Neural cell (in vitro differentiated cells): ENCODE data around the gene KRTAP5-8. TPM values are rescaled to one million over a fixed set of nuclear protein-coding genes. Genes with fewer than 3 reads are reported as not detected.

Source experiments
- H2AFZ ChIP-seq: fragments of 200-600, 300-800 bp; sonication (generic), shearing (Covaris generic); 2 replicates; pipeline ENCODE4 v1.6.0; 2014; ENCODE audit warnings: low read depth, mild to moderate bottlenecking, antibody characterized with exemption, low read length, moderate library complexity
- H3F3A ChIP-seq: fragments of 200-600 bp; shearing (Covaris generic); 2 replicates; pipeline ENCODE4 v1.6.1; 2016; ENCODE audit warnings: mild to moderate bottlenecking, moderate library complexity, mixed read lengths, antibody characterized with exemption, low read length; ENCODE audit not compliant: insufficient read depth, poor library complexity, severe bottlenecking
- H3K27ac ChIP-seq: fragments of 200-600, 300-800 bp; sonication (generic), shearing (Covaris generic); 2 replicates; pipeline ENCODE4 v1.5.1; 2014; ENCODE audit warnings: mild to moderate bottlenecking, low read length, moderate library complexity
- H3K27me3 ChIP-seq: fragments of 300-800, 200-600 bp; sonication (generic), shearing (Covaris generic); 2 replicates; pipeline ENCODE4 v1.6.0; 2014; ENCODE audit warnings: mild to moderate bottlenecking, low read depth, low read length, moderate library complexity; ENCODE audit not compliant: insufficient read depth
- H3K36me3 ChIP-seq: fragments of 300-800, 200-600 bp; sonication (generic), shearing (Covaris generic); 2 replicates; pipeline ENCODE4 v1.5.1; 2014; ENCODE audit warnings: mild to moderate bottlenecking, antibody characterized with exemption, low read length, moderate library complexity; ENCODE audit not compliant: insufficient read depth
- H3K4me2 ChIP-seq: fragments of 300-800, 200-600 bp; sonication (generic), shearing (Covaris generic); 2 replicates; pipeline ENCODE4 v1.6.0; 2014; ENCODE audit warnings: mild to moderate bottlenecking, low read length
- H3K4me3 ChIP-seq: fragments of 300-800, 200-600 bp; sonication (generic), shearing (Covaris generic); 2 replicates; pipeline ENCODE4 v1.5.1; 2014; ENCODE audit warnings: mild to moderate bottlenecking, low read length, moderate library complexity
- H3K79me2 ChIP-seq: fragments of 200-600 bp; shearing (Covaris generic); replicated peaks from 2 replicates; pipeline ENCODE4 v1.6.0; 2014; ENCODE audit warnings: mild to moderate bottlenecking, low read length, moderate library complexity; ENCODE audit not compliant: insufficient read depth
- H3K9ac ChIP-seq: fragments of 300-800, 200-600 bp; sonication (generic), shearing (Covaris generic); 2 replicates; pipeline ENCODE4 v1.6.1; 2016; ENCODE audit warnings: mild to moderate bottlenecking, low read length, mixed read lengths
- H3K9me2 ChIP-seq: fragments of 200-600 bp; shearing (Covaris generic); 2 replicates; pipeline ENCODE4 v1.6.1; 2016; ENCODE audit warnings: mild to moderate bottlenecking, low read length, mixed read lengths; ENCODE audit not compliant: insufficient read depth
- H3K9me3 ChIP-seq: fragments of 200-600, 300-800 bp; sonication (generic), shearing (Covaris generic); 2 replicates; pipeline ENCODE4 v1.6.1; 2016; ENCODE audit warnings: mild to moderate bottlenecking, mixed run types, low read length, moderate library complexity, mixed read lengths
- H4K20me1 ChIP-seq: fragments of 200-600 bp; shearing (Covaris generic); 2 replicates; pipeline ENCODE4 v1.6.1; 2016; ENCODE audit warnings: mild to moderate bottlenecking, mixed run types; ENCODE audit not compliant: insufficient read depth
- CTCF ChIP-seq: fragments of 450-650 bp; IDR thresholded peaks from 2 replicates; pipeline ENCODE4 v1.5.1; 2014; ENCODE audit warnings: antibody characterized with exemption, mild to moderate bottlenecking, moderate library complexity; ENCODE audit not compliant: poor library complexity, severe bottlenecking
- EP300 ChIP-seq: fragments of 450-650 bp; conservative IDR thresholded peaks from 2 replicates; pipeline ENCODE4 v1.6.1; 2014; ENCODE audit warnings: antibody characterized with exemption, mild to moderate bottlenecking, moderate library complexity; ENCODE audit not compliant: poor library complexity, severe bottlenecking
- EZH2 ChIP-seq: fragments of 200-600, 300-800 bp; shearing (Covaris generic), sonication (generic); IDR thresholded peaks from 2 replicates; pipeline ENCODE4 v1.6.1; 2014; ENCODE audit warnings: antibody characterized with exemption, low read length, borderline replicate concordance, mild to moderate bottlenecking; ENCODE audit not compliant: insufficient read depth, poor library complexity, severe bottlenecking
- MXI1 ChIP-seq: fragments of 450-650 bp; conservative IDR thresholded peaks from 2 replicates; pipeline ENCODE4 v1.6.1; 2014; ENCODE audit warnings: antibody characterized with exemption, mild to moderate bottlenecking; ENCODE audit not compliant: poor library complexity, severe bottlenecking
- POLR2AphosphoS5 ChIP-seq: IDR thresholded peaks from 2 replicates; pipeline ENCODE4 v1.6.1; 2012
- RAD21 ChIP-seq: fragments of 450-650 bp; conservative IDR thresholded peaks from 2 replicates; pipeline ENCODE4 v1.6.1; 2014; ENCODE audit warnings: antibody characterized with exemption, mild to moderate bottlenecking, moderate library complexity
- SMC3 ChIP-seq: fragments of 450-650 bp; conservative IDR thresholded peaks from 2 replicates; pipeline ENCODE4 v1.6.1; 2014; ENCODE audit warnings: antibody characterized with exemption, mild to moderate bottlenecking, moderate library complexity; ENCODE audit not compliant: poor library complexity
- TAF1 ChIP-seq: IDR thresholded peaks from 2 replicates; pipeline ENCODE4 v1.6.1; 2012; ENCODE audit warnings: low read depth
- polyA plus RNA-seq: library from polyadenylated mRNA; depleted of rRNA; stranded (reverse); fragments of >200 nt; gene quantifications from 2 replicates; pipeline ENCODE4 v1.2.3, GENCODE V29; 2014
- TF ChIP-seq, protein P1 (sequence below): IDR thresholded peaks from 2 replicates; pipeline ENCODE4 v1.6.1; 2012; ENCODE audit warnings: borderline replicate concordance

Gene KRTAP5-8
- polyA plus RNA-seq, 1 donor from 2014 or later: not detected

GRCh38 chr11:71489311-71490043 is 48.3 kb upstream of the KRTAP5-8 start:
- Histone ChIP-seq H3K27me3 (no peaks in the 10 kb centered on the region), H2AFZ (no peak overlapping the region), H4K20me1 (no peaks in the 10 kb centered on the region), H3F3A (no peaks in the 10 kb centered on the region), H3K9me2 (no peaks in the 10 kb centered on the region), H3K27ac (no peak overlapping the region), H3K9me3 (no peaks in the 10 kb centered on the region), H3K36me3 (no peaks in the 10 kb centered on the region), H3K9ac (no peak overlapping the region), H3K4me3 (no peak overlapping the region), H3K79me2 (no peaks in the 10 kb centered on the region), H3K4me2 (no peak overlapping the region)
- TF ChIP-seq EP300 (no peak), MXI1 (no peak), POLR2AphosphoS5 (no peak), RAD21 (no peak), SMC3 (no peak), CTCF (no peak), TAF1 (no peak), EZH2 (no peak)
- TF ChIP-seq, protein P1, sequence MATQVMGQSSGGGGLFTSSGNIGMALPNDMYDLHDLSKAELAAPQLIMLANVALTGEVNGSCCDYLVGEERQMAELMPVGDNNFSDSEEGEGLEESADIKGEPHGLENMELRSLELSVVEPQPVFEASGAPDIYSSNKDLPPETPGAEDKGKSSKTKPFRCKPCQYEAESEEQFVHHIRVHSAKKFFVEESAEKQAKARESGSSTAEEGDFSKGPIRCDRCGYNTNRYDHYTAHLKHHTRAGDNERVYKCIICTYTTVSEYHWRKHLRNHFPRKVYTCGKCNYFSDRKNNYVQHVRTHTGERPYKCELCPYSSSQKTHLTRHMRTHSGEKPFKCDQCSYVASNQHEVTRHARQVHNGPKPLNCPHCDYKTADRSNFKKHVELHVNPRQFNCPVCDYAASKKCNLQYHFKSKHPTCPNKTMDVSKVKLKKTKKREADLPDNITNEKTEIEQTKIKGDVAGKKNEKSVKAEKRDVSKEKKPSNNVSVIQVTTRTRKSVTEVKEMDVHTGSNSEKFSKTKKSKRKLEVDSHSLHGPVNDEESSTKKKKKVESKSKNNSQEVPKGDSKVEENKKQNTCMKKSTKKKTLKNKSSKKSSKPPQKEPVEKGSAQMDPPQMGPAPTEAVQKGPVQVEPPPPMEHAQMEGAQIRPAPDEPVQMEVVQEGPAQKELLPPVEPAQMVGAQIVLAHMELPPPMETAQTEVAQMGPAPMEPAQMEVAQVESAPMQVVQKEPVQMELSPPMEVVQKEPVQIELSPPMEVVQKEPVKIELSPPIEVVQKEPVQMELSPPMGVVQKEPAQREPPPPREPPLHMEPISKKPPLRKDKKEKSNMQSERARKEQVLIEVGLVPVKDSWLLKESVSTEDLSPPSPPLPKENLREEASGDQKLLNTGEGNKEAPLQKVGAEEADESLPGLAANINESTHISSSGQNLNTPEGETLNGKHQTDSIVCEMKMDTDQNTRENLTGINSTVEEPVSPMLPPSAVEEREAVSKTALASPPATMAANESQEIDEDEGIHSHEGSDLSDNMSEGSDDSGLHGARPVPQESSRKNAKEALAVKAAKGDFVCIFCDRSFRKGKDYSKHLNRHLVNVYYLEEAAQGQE: no peak

- no peaks in the 10 kb centered on the region for H3K79me2 ChIP-seq
- H2AFZ ChIP-seq: no peak overlapping the region
- H3F3A ChIP-seq: no peaks in the 10 kb centered on the region
- no peak overlapping the region for H3K9ac ChIP-seq
- TF ChIP-seq MXI1: no peak
- TF ChIP-seq SMC3: no peak
- TF ChIP-seq EP300: no peak
- TF ChIP-seq, protein P1: no peak
- no peak for TF ChIP-seq CTCF
- no peak for TF ChIP-seq EZH2
- no peak for TF ChIP-seq RAD21
- TF ChIP-seq POLR2AphosphoS5: no peak
- TF ChIP-seq TAF1: no peak
- H3K4me3 ChIP-seq: no peak overlapping the region
- no peaks in the 10 kb centered on the region for H4K20me1 ChIP-seq
- no peak overlapping the region for H3K4me2 ChIP-seq
- no peaks in the 10 kb centered on the region for H3K27me3 ChIP-seq
- H3K27ac ChIP-seq: no peak overlapping the region
- no peaks in the 10 kb centered on the region for H3K36me3 ChIP-seq
- H3K9me2 ChIP-seq: no peaks in the 10 kb centered on the region
- no peaks in the 10 kb centered on the region for H3K9me3 ChIP-seq
Observed at GRCh38 chr11:71490044-71490730, 47.6 kb upstream of the KRTAP5-8 start.
